Activated CD4-positive, alpha-beta T cell treated with anti-CD3 and anti-CD28 coated beads, Interleukin-2, amount 10 ng/mL, durations not matched to agents 24 days and 14 days (primary cell): ENCODE results near the gene KDM1B. TPM values are rescaled to one million over a fixed set of nuclear protein-coding genes. Genes with fewer than 3 reads are reported as not detected.
"Not testable (repeated sequence)": the region's sequence is repeated elsewhere in the genome, so short reads cannot be mapped to it uniquely, and the experiment has no call there.

Source experiments
- DNase-seq: peaks from one replicate; pipeline ENCODE4 v3.0.0; 2022
- H3K27ac Mint-ChIP-seq: one replicate; pipeline ENCODE4 v1.8.0; 2022; ENCODE audit warnings: mild to moderate bottlenecking, mixed read lengths
- H3K27me3 Mint-ChIP-seq: one replicate; pipeline ENCODE4 v1.8.0; 2022; ENCODE audit warnings: mixed read lengths
- H3K36me3 Mint-ChIP-seq: one replicate; pipeline ENCODE4 v1.8.0; 2022; ENCODE audit warnings: low read depth, mild to moderate bottlenecking, mixed read lengths
- H3K4me1 Mint-ChIP-seq: one replicate; pipeline ENCODE4 v1.8.0; 2021; ENCODE audit warnings: mixed read lengths
- H3K4me3 Mint-ChIP-seq: one replicate; pipeline ENCODE4 v1.8.0; 2022; ENCODE audit warnings: mild to moderate bottlenecking, moderate library complexity, mixed read lengths
- H3K9me3 Mint-ChIP-seq: one replicate; pipeline ENCODE4 v1.8.0; 2021; ENCODE audit warnings: mixed read lengths
- intact Hi-C: fragments of 100-400 bp; cut with micrococcal nuclease; formaldehyde crosslinking; loops from one replicate; pipeline ENCODE4 v1.15.1; 2023
- total RNA-seq: library from RNA; stranded (reverse); gene quantifications from 2 replicates; pipeline ENCODE4 v1.2.3, GENCODE V29; 2022

The KDM1B gene
- total RNA-seq, 1 donor from 2014 or later: 8.6 TPM

DNA sequence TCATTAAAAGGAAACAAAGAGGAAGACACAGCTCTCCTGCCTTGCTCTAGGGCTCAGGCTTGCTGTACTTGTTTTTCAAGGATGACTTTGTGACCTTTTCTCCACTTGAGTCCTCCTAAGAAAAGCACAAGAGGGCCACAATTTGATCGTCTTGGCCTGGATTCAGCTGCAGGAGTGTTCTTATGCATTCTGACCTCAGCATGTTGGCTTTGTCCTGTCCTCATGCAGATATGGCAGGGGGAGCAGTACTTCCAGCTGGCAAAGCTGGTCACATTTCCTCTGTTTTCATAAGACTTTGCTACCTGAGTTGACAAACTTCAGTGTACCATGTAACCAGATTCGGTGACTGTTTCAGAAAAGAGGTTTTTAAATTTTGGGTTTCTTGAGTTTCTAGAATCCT, 30.8 kb downstream of the KDM1B start:
- no peak for DNase-seq
- no peaks in the 10 kb centered on the region for H3K4me1 Mint-ChIP-seq
- H3K9me3 Mint-ChIP-seq: no peaks in the 10 kb centered on the region
- no peak overlapping the region for H3K27ac Mint-ChIP-seq
- intact Hi-C loops: no loop called here
- no peak overlapping the region for H3K4me3 Mint-ChIP-seq
- H3K27me3 Mint-ChIP-seq: no peaks in the 10 kb centered on the region
- peaks cover 4% of the 10 kb centered on the region for H3K36me3 Mint-ChIP-seq

DNA sequence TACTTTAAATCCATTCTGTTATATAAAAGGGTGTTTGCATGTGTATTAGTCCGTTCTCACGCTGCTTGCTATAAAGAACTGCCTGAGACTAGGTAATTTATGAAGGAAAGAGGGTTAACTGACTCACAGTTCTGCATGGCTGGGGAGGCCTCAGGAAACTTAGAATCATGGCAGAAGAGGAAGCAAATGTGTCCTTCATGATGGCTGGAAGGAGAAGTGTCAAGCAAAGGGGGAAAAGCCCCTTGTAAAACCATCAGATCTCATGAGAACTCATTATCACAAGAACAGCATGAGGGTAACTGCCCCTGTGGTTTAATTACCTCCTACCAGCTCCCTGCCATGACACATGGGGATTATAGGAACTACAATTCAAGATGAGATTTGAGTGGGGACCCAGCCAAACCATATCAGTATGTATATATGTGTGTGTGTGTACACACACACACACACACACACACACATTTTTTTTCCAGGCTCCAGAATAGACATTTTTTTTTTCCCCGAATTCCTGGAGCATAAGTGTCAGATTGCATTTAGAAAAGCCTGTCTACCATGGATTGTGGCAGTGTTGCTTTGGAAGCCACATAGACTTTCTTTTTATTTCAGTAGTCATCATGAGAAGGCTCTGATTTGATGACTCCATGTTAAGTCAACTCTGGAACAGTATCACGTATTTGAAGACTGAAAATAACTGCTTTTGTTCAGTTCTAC, 31.5 kb downstream of the KDM1B start:
- Mint-ChIP-seq H3K27me3 (no peaks in the 10 kb centered on the region), H3K9me3 (no peaks in the 10 kb centered on the region), H3K4me1 (no peaks in the 10 kb centered on the region), H3K27ac (no peak overlapping the region), H3K4me3 (no peak overlapping the region), H3K36me3 (peaks cover 3% of the 10 kb centered on the region)
- intact Hi-C loops: no loop called here
- DNase-seq: no peak

- Mint-ChIP-seq H3K4me3 (no peak overlapping the region), H3K27me3 (no peaks in the 10 kb centered on the region), H3K4me1 (no peaks in the 10 kb centered on the region), H3K9me3 (no peaks in the 10 kb centered on the region), H3K27ac (no peak overlapping the region), H3K36me3 (no peaks in the 10 kb centered on the region)
- DNase-seq: no peak
- intact Hi-C loops: no loop called here
Observed at GRCh38 chr6:18187701-18188100, 32.5 kb downstream of the KDM1B start.

DNA sequence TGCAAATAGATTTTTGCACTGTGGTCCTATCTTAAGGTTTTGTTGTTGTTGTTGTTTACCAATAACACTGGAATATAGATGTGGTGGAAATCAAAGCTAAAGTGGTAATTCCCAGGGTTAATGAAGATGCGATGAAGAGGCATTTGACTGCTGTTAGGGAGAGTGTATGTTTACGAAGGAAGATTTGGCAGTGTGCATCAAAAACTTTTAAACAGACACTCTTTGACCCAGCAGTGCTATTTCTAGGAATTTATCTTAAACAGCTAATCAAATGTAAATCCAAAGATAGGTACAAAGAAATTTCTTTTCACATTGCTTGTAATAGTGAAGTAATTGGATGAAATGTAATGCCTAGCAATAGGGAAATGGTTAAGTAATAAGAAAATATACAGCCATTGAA, 34.0 kb downstream of the KDM1B start:
- Mint-ChIP-seq H3K27me3 (no peaks in the 10 kb centered on the region), H3K27ac (no peak overlapping the region), H3K36me3 (no peaks in the 10 kb centered on the region), H3K9me3 (no peaks in the 10 kb centered on the region), H3K4me1 (no peaks in the 10 kb centered on the region), H3K4me3 (no peak overlapping the region)
- intact Hi-C loops: no loop called here
- no peak for DNase-seq

DNA sequence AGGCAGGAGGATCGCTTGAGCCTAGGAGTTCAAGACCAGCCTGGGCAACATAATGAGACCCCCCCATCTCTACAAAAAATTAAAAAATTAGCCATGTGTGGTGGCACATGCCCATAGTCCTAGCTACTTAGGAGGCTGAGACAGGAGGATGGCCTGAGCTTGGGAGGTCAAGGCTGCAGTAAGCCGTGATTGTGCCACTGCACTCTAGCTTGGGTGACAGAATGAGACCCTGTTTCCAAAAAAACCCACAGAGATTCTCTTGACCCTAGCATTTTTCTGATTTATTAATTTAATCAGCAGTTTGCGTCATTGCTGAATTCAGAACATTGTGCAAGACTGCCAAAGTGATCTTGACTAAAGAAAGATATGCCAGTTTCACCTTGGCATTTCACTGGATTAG, 36.8 kb downstream of the KDM1B start:
- no peak for DNase-seq
- no peak overlapping the region for H3K27ac Mint-ChIP-seq
- no peaks in the 10 kb centered on the region for H3K27me3 Mint-ChIP-seq
- intact Hi-C loops: no loop called here
- no peaks in the 10 kb centered on the region for H3K9me3 Mint-ChIP-seq
- peaks cover 1% of the 10 kb centered on the region for H3K36me3 Mint-ChIP-seq
- no peak overlapping the region for H3K4me3 Mint-ChIP-seq
- H3K4me1 Mint-ChIP-seq: no peaks in the 10 kb centered on the region

GRCh38 chr6:18203786-18204185, 48.6 kb downstream of the KDM1B start:
- Mint-ChIP-seq H3K27me3 (no peaks in the 10 kb centered on the region), H3K4me1 (no peaks in the 10 kb centered on the region), H3K27ac (no peak overlapping the region), H3K36me3 (no peaks in the 10 kb centered on the region), H3K9me3 (no peaks in the 10 kb centered on the region), H3K4me3 (no peak overlapping the region)
- DNase-seq: no peak
- intact Hi-C loops: no loop called here

- intact Hi-C loops: no loop called here
- Mint-ChIP-seq H3K27me3 (no peaks in the 10 kb centered on the region), H3K9me3 (no peaks in the 10 kb centered on the region), H3K27ac (no peak overlapping the region), H3K4me3 (no peak overlapping the region), H3K36me3 (no peaks in the 10 kb centered on the region), H3K4me1 (no peaks in the 10 kb centered on the region)
- DNase-seq: no peak
Observed at GRCh38 chr6:18204691-18205090, 49.5 kb downstream of the KDM1B start.

DNA sequence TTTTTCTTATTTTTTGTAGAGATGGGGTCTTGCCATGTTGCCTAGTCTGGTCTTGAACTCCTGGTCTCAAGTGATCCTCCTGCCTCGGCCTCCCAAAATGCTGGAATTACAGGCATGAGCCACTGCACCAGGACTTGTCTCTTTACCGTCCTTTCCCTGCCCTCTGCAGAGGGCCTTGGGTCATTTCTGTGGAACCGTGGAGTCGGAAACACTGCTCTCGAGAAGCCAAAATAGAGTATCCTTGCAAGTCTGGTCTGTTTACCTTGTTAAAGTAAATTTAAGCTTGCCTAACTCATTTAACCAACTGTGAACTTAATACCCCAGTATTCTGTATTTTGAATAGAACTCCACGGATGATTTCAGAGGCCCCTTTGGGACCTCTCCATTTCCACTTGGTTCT, 51.4 kb downstream of the KDM1B start:
- no peak overlapping the region for H3K4me3 Mint-ChIP-seq
- intact Hi-C loops: no loop called here
- no peak for DNase-seq
- H3K36me3 Mint-ChIP-seq: no peaks in the 10 kb centered on the region
- no peak overlapping the region for H3K27ac Mint-ChIP-seq
- H3K4me1 Mint-ChIP-seq: peaks cover 5% of the 10 kb centered on the region
- no peaks in the 10 kb centered on the region for H3K9me3 Mint-ChIP-seq
- H3K27me3 Mint-ChIP-seq: no peaks in the 10 kb centered on the region

GRCh38 chr6:18207438-18207837, 52.2 kb downstream of the KDM1B start:
- H3K36me3 Mint-ChIP-seq: no peaks in the 10 kb centered on the region
- H3K4me1 Mint-ChIP-seq: peaks cover 6% of the 10 kb centered on the region
- no peak for DNase-seq
- no peaks in the 10 kb centered on the region for H3K27me3 Mint-ChIP-seq
- intact Hi-C loops: no loop called here
- H3K4me3 Mint-ChIP-seq: no peak overlapping the region
- H3K27ac Mint-ChIP-seq: no peak overlapping the region
- no peaks in the 10 kb centered on the region for H3K9me3 Mint-ChIP-seq

DNA sequence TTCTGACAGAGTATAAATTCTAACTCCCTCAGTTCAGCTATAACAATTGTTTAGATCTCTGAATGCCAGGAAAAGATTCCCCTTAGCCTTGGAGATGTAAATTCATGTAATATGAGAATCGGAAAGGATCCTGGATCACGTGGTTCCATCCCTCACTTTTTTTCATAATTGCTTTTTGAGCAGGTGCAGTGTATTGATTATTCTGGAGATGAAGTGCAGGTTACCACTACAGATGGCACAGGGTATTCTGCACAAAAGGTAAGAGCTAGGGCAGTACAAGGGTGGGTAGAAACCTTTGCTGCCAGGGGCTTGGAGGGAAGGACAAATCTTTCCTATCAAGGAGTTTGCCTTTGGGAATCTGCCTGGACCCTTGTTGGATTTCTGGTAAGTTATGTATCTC, 52.7 kb downstream of the KDM1B start:
- H3K36me3 Mint-ChIP-seq: no peaks in the 10 kb centered on the region
- no peaks in the 10 kb centered on the region for H3K9me3 Mint-ChIP-seq
- no peaks in the 10 kb centered on the region for H3K27me3 Mint-ChIP-seq
- intact Hi-C loops: no loop called here
- H3K4me1 Mint-ChIP-seq: peaks cover 6% of the 10 kb centered on the region
- H3K4me3 Mint-ChIP-seq: no peak overlapping the region
- no peak overlapping the region for H3K27ac Mint-ChIP-seq
- DNase-seq: no peak

DNA sequence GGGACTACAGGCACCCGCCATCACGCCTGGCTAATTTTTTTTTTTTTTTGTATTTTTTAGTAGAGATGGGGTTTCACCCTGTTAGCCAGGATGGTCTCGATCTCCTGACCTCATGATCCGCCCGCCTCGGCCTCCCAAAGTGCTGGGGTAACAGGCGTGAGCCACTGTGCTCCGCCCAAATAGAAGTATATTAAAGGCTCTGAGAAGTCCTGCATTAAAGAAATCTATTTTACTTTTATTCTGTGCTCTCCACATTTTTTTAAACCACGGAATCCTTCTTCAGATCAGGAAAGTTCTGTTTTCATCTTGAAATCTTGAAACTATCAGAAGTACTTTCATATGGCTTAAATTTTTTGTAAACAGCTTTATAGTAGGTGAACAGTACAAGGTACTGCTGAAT, 53.6 kb downstream of the KDM1B start:
- H3K9me3 Mint-ChIP-seq, intact Hi-C loops: not testable (repeated sequence)

DNA sequence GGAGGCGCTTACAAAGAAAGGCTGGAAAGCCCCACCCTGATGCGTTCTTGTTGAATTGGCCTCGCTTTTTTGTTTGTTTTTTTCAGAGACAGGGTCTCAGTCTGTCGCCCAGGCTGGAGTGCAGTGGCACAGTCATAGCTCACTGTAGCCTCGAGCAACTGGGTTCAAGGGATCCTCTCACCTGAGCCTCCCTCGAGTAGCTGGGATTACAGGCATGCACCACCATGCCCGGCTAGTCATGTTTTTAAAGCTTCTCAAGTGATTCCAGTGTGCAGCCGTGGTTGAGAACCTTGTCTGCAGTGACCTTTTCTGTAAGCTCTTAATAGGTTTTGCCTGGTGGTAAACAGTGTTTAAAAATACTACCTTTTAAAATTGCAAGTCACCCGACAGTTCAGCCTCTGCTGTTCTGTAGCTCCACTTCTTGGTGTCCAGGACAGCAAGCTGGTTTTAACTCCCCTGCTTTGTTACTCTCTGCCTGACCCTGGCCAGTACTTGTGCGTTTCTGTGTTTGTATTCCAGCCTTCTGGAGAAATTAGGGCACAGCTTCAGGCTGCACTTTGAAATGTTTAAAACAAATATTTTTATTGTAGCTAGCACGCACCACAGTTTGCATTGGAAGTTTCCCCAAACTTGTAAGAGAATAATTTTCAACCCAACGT, 54.4 kb downstream of the KDM1B start:
- H3K4me1 Mint-ChIP-seq: peaks cover 8% of the 10 kb centered on the region
- H3K36me3 Mint-ChIP-seq: no peaks in the 10 kb centered on the region
- intact Hi-C loops: loop anchor here (2.0 kb wide), 1 partner anchor 55 kb away; the partner anchor contains the start of gene DEK
- H3K27me3 Mint-ChIP-seq: no peaks in the 10 kb centered on the region
- no peak overlapping the region for H3K4me3 Mint-ChIP-seq
- no peaks in the 10 kb centered on the region for H3K9me3 Mint-ChIP-seq
- DNase-seq: no peak
- H3K27ac Mint-ChIP-seq: no peak overlapping the region

More for the DNA sequence above, 53.6 kb downstream of the KDM1B start:
- H3K27ac Mint-ChIP-seq, DNase-seq, H3K4me1 Mint-ChIP-seq, H3K36me3 Mint-ChIP-seq, H3K27me3 Mint-ChIP-seq, H3K4me3 Mint-ChIP-seq: not testable (repeated sequence)

DNA sequence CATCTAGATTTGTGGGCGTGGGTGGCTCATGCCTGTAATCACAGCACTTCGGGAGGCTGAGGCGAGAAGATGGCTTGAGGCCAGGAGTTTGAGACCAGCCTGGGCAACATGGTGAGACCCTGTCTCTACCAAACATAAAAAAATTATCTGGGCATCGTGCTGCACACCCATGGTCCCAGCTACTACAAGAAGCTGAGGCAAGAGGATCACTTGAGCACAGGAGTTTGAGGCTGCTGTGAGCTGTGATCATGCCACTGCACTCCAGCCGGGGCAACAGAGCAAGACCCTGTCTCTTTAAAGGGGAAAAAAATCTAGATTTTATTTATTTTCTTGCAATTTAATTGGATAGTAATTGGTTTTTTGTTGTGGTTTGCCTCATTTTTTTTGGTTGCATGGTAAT, 55.5 kb downstream of the KDM1B start:
- Mint-ChIP-seq H3K36me3 (peaks cover 1% of the 10 kb centered on the region), H3K27ac (no peak overlapping the region), H3K9me3 (no peaks in the 10 kb centered on the region), H3K4me1 (peaks cover 8% of the 10 kb centered on the region), H3K27me3 (no peaks in the 10 kb centered on the region), H3K4me3 (no peak overlapping the region)
- intact Hi-C loops: loop anchor here (2.0 kb wide), 1 partner anchor 54 kb away; the partner anchor contains the start of gene DEK
- no peak for DNase-seq

GRCh38 chr6:18211338-18211737, 56.1 kb downstream of the KDM1B start:
- peak; percentile 58 for DNase-seq
- intact Hi-C loops: loop anchor here (2.0 kb wide), 1 partner anchor 53 kb away; the partner anchor contains the start of gene DEK
- no peak overlapping the region for H3K27ac Mint-ChIP-seq
- H3K27me3 Mint-ChIP-seq: no peaks in the 10 kb centered on the region
- peaks cover 8% of the 10 kb centered on the region for H3K4me1 Mint-ChIP-seq
- H3K4me3 Mint-ChIP-seq: no peak overlapping the region
- H3K9me3 Mint-ChIP-seq: no peaks in the 10 kb centered on the region
- peaks cover 1% of the 10 kb centered on the region for H3K36me3 Mint-ChIP-seq
